GM12873 (cell line): Measurements from ENCODE around the gene CEP85.

ENCODE experiments used
- TF ChIP-seq, protein P1 (sequence below): IDR thresholded peaks from 2 replicates; pipeline ENCODE4 v1.5.1; 2012; ENCODE audit warnings: low read depth, mild to moderate bottlenecking, moderate library complexity, low read length, control low read depth; ENCODE audit not compliant: insufficient read depth; ENCODE audit errors: missing control alignments

CEP85 gene

DNA sequence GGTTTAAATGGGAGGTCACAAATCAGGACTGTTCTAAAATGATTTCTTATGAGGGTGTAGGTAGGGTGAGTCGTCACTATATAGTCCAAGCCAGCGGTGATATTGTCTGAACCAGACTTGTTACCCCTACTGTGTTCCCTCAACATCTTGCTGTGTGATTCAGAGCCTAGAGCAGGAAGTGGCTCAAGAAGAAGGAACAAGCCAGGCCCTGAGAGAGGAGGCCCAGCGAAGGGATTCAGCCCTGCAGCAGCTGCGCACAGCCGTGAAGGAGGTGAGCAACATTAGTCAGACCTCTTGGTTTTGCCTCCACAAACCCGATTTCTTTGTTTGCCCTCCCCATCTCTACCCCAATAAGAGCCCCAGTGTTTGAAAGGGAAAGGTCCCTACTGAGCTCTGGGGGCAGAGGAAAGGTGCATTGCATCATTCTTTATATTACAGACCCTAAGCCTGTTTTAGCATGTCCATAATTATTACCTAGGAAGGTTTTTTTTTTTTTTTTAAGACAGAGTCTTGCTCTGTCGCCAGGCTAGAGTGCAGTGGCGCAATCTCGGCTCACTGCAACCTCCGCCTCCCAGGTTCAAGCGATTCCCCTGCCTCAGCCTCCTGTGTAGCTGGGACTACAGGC is 40.9 kb downstream of the CEP85 start:
- TF ChIP-seq, protein P1, sequence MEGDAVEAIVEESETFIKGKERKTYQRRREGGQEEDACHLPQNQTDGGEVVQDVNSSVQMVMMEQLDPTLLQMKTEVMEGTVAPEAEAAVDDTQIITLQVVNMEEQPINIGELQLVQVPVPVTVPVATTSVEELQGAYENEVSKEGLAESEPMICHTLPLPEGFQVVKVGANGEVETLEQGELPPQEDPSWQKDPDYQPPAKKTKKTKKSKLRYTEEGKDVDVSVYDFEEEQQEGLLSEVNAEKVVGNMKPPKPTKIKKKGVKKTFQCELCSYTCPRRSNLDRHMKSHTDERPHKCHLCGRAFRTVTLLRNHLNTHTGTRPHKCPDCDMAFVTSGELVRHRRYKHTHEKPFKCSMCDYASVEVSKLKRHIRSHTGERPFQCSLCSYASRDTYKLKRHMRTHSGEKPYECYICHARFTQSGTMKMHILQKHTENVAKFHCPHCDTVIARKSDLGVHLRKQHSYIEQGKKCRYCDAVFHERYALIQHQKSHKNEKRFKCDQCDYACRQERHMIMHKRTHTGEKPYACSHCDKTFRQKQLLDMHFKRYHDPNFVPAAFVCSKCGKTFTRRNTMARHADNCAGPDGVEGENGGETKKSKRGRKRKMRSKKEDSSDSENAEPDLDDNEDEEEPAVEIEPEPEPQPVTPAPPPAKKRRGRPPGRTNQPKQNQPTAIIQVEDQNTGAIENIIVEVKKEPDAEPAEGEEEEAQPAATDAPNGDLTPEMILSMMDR, result no peak

DNA sequence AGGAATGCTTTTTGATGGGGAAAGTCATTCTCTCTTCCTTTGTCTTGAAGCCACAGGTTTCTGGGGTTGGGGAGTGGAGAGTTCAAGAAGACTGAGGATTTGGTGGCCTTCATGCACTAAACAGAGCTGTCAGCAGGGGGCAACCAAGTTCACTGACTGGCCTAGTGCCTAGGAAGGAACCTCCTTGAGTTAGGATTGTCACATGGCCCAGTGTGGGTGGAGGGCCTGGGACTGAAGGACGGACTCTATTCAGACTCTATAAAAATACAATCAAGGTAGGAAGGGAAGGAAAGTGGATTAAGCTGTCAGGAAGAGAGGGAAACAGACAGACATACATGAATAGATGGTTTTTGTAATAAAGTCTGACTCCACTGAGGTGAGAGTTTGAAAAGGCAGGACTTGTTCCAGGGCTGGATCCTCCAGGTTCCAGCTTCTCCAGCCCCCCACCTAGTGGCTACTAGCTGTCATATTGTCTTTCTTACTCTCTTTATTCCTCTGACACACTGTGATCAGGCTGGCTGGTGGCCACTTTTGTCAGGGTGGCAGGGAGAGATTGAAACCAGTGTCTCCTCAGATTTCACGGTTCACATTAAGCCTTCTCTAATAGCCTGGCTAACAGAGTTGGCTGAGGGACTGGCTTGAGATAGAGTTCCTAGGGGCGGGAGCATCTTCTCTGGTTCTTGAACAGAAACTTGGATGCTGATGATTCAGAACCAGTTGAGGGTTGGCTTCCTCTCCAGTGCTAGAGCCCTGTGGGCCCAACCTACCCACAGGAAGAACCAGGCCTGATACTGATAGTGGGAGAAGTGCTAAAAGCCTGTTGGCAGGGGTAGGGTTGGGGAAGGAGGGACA is 41.8 kb downstream of the CEP85 start:
- TF ChIP-seq, protein P1, result peak; percentile 90

DNA sequence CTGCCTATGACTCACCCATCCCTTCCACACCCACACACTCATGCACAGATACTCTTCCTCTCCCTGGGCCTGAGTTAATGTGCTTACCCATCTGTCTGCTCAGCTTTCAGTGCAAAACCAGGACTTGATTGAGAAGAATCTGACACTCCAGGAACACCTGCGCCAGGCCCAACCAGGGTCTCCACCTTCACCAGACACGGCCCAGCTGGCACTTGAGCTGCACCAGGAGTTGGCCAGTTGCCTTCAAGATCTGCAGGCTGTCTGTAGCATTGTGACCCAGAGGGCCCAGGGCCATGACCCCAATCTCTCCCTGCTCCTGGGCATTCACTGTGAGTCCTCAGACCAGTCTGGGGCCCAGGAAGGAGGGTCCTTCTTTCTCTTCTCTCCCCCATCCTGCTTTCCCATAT is 42.4 kb downstream of the CEP85 start:
- TF ChIP-seq, protein P1, result no peak

DNA sequence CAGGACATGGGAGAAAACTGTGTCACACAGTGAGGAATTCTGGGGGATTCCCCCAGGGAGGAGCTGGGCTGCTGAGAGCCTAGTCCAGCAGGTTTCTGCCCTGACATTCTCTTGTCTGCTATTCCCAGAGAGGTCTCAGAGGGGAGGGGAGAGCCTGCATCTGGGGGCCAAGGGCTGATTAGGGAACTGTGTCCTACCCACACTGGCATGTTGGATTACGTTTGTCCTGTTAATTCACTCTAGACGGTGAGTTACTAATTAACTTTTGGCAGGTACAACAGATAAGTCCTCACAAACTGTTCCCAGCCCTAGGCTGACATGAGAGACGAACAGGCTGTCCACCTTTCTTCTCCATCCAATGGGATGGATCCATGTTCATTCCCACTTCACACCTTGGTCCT is 43.3 kb downstream of the CEP85 start:
- TF ChIP-seq, protein P1, result no peak

DNA sequence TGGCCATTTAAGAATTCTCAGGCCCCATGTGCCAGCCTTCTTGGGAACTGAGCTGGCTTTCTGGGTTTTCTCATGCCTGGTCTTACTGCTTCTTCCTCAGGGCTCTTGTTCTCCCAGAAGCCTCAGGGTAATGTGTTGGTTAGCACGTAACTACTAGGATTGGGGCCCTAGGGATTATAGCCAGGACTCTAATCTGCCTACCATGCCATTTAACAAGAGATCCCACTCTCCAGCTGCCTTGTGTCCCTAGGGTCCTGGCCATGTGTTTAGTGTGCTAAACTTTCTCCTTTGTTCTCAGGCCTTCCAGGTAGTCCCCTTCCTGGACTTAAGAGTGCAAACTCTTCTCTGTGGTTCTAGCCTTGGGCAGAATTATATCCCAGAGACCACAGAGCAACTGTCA is 43.7 kb downstream of the CEP85 start:
- TF ChIP-seq, protein P1, result no peak

DNA sequence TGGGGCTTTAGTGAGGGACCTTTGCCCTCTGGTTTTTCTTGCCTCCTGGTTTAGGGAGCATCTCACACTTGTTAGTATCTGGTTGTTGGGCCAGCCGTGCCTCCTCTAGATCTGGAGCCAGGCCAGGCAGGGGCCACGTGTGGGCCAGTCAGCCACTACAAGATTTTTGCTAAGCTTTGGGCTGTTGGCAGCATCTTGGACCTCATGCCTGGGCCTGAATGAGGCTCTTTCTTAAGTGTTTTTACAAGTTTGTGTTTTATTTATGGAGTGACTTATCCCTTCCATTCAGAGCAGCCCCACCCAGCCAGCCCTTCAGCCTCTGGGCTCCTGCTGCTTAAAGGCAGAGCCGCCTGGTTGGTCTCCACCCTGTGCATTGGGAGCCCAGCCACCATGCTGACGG is 44.3 kb downstream of the CEP85 start:
- TF ChIP-seq, protein P1, result no peak

DNA sequence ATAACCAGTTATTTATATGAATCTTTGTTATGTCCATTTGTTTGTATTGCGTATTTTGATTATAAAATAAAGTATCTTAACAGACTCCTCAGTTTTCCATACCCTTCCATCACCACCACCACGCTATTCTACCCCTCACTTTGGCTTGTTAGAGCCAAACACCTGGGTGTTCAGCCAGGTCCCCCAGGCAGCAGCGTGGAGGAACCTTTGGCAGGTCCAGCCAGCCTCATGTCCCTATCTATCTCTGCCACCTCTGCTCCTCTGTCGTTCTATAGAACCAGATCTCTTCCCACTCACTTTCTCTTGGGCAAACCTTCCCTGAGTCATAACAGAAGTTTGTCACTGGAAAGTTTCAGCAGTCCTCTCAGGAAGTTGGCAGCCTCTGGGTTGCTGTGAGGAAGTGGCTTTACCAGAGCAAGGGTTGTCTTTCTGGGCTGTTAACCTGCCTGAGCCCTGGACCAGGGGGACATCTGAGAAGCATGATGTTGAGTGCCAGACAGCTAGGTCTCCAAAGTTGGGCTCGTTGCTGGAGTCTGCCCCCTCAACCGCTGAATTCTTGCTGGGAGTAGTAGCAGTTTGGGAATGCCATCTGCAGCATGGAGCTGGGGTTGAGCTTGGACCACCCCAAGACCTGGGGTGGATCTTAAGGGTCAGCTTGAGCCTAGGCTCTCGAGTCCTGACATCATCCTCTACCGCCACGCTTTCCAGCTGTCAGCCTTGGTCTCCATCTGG is 44.9 kb downstream of the CEP85 start:
- TF ChIP-seq, protein P1, result no peak
